Measurements from ENCODE around the gene KIF19. TPM values are rescaled to one million over a fixed set of nuclear protein-coding genes. Genes with fewer than 3 reads are reported as not detected.

The KIF19 gene
- total RNA-seq, 3 donors from 2014 or later: 0.16 to 1.3 (median 0.44) TPM

- DNase-seq (ENCODE audit: low spot score in 2 of 2): no peak
- Histone ChIP-seq H3K27ac (no peak overlapping the region), H3K36me3 (no peaks in the 10 kb centered on the region), H3K27me3 (peaks cover 0 to 63% of the 10 kb centered on the region in 2 donors), H3K9me3 (no peaks in the 10 kb centered on the region), H3K4me1 (no peaks in the 10 kb centered on the region), H3K4me3 (no peak overlapping the region)
- TF ChIP-seq POLR2AphosphoS5 (IDR thresholded peaks at IDR 0.05) (no peak), CTCF (IDR thresholded peaks at IDR 0.05) (no peak)
- intact Hi-C loops (cut with DNase I; ENCODE audit: low total_unique reads): no loop called here
Observed at GRCh38 chr17:74360899-74361229, 34.8 kb downstream of the KIF19 start.

GRCh38 chr17:74361230-74362068, 35.4 kb downstream of the KIF19 start, which contains the start of gene BTBD17:
TSS of gene BTBD17 (minus strand) at chr17:74361868. CDS start at chr17:74361819, 49 bp downstream.
- H3K27me3 ChIP-seq: peaks cover 0 to 57% of the 10 kb centered on the region in 2 donors
- H3K9me3 ChIP-seq: no peaks in the 10 kb centered on the region
- no peak for DNase-seq (ENCODE audit: low spot score in 2 of 2)
- H3K4me1 ChIP-seq: no peaks in the 10 kb centered on the region
- no peak within 1 kb of the TSS for H3K4me3 ChIP-seq
- intact Hi-C loops (cut with DNase I; ENCODE audit: low total_unique reads): no loop called here
- H3K36me3 ChIP-seq: no peaks in the 10 kb centered on the region
- TF ChIP-seq POLR2AphosphoS5 (IDR thresholded peaks at IDR 0.05): no peak
- peak in 2 of 3 donors; percentile 26 to 27 for TF ChIP-seq CTCF (IDR thresholded peaks at IDR 0.05)
- TF ChIP-seq POLR2A (IDR thresholded peaks at IDR 0.05): no peak
- H3K27ac ChIP-seq: no peak within 1 kb of the TSS

DNA sequence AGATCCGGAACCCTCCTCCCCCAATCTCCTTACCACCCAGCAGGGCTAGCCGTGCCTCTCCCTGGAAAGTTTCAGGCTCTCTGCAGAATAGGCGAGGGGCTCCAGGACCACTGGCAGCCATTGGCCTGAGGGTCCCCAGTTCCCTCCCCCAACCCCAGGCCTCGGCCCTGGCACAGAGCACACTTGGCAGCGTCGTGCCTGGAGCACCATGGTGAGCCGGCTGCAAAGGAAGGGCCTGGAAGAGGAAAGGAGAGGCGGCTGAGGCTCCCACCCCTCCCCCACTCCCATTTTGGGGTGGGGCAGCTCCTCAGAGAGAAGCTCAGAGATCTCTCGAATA, 36.0 kb downstream of the KIF19 start:
- no peaks in the 10 kb centered on the region for H3K36me3 ChIP-seq
- no peaks in the 10 kb centered on the region for H3K9me3 ChIP-seq
- intact Hi-C loops (cut with DNase I; ENCODE audit: low total_unique reads): no loop called here
- DNase-seq (ENCODE audit: low spot score in 2 of 2): no peak
- no peaks in the 10 kb centered on the region for H3K4me1 ChIP-seq
- H3K27ac ChIP-seq: no peak overlapping the region
- peaks cover 0 to 51% of the 10 kb centered on the region in 2 donors for H3K27me3 ChIP-seq
- no peak overlapping the region for H3K4me3 ChIP-seq
- no peak for TF ChIP-seq CTCF (IDR thresholded peaks at IDR 0.05)
- no peak for TF ChIP-seq POLR2A (IDR thresholded peaks at IDR 0.05)
- TF ChIP-seq POLR2AphosphoS5 (IDR thresholded peaks at IDR 0.05): no peak

DNA sequence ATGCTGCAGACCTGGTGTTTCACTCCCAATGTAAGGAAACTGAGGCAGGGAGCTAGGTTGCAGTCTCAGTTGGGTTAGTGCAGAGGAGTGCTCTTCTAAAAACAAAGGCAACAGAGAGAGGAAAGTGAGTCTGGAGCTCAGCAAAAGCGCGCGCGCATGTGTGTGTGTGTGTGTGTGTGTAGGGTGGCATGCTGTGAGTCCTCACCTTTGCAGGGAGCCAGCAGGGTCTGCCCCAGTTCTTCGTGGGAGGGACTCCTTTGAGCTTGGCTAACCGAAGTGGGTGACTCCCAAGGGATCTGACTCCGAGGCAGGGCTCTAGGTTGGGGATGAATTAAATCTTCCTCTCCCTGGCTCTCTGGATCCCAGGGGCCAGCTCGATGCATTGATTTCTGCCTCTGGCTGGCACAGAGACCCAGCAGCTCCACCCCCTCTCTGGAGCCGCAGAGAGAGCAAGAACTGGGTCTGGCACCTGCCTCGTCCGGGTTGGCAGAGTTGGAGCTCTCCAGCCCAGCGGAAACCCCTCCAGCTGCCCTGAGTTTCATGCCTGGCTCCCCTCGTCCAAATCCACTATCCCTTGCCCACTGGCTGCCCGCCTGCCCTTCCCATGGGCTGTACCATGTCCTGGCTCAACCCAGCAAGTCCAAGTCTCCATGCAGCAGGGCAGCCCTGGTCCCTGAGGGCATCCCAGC, 36.9 kb downstream of the KIF19 start:
- Histone ChIP-seq H3K27ac (no peak overlapping the region), H3K4me3 (no peak overlapping the region), H3K27me3 (peaks cover 0 to 48% of the 10 kb centered on the region in 2 donors), H3K9me3 (no peaks in the 10 kb centered on the region), H3K4me1 (no peaks in the 10 kb centered on the region), H3K36me3 (no peaks in the 10 kb centered on the region)
- DNase-seq (ENCODE audit: low spot score in 2 of 2): no peak
- intact Hi-C loops (cut with DNase I; ENCODE audit: low total_unique reads): no loop called here
- TF ChIP-seq POLR2A (IDR thresholded peaks at IDR 0.05) (no peak), POLR2AphosphoS5 (IDR thresholded peaks at IDR 0.05) (no peak), CTCF (IDR thresholded peaks at IDR 0.05) (no peak)

DNA sequence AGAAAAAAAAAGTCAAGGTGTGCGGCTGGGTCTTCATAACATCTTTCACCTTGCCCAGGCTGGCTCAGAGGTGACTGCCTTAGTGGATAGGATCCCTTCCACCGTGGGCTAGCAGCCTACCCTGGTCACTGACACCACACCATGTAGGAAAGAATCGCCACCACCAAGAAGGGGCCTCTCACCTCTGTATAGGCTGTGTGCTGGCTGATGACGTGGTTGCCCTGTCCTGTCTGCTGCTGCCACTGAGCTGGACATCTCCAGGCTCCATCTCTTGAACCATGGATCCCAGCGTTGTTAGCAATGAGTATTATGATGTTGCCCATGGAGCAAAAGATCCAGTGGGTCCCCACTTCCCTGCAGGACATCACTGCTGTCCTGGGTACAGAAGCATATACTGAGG, 41.2 kb downstream of the KIF19 start, which contains the start of gene GPR142:
GPR142 (plus strand) TSS at position 301 of the 400 bp plus-strand sequence. CDS start 2,035 bp downstream, outside the sequence.
- TF ChIP-seq POLR2AphosphoS5 (IDR thresholded peaks at IDR 0.05): no peak
- no peak for TF ChIP-seq POLR2A (IDR thresholded peaks at IDR 0.05)
- no peak for DNase-seq (ENCODE audit: low spot score in 2 of 2)
- H3K4me1 ChIP-seq: no peaks in the 10 kb centered on the region
- H3K27ac ChIP-seq: no peak within 1 kb of the TSS
- no peaks in the 10 kb centered on the region for H3K9me3 ChIP-seq
- H3K4me3 ChIP-seq: no peak within 1 kb of the TSS
- H3K27me3 ChIP-seq: peaks cover 0 to 10% of the 10 kb centered on the region in 2 donors
- intact Hi-C loops (cut with DNase I; ENCODE audit: low total_unique reads): no loop called here
- no peaks in the 10 kb centered on the region for H3K36me3 ChIP-seq

All from breast epithelium (tissue), 4 donors.